Natural killer cell treated with Interleukin-12 subunit alpha and Interleukin-12 subunit beta and Interleukin-15 and Interleukin-18, amount 100 ng/mL, for 72 hours (primary cell): ENCODE results near the gene PLXNA2. TPM values are rescaled to one million over a fixed set of nuclear protein-coding genes. Genes with fewer than 3 reads are reported as not detected.

Experiments
- ATAC-seq, 2 donors: fragments of 150-1000 bp; cut with Tn5 transposase in 1 of 2; sonication (Bioruptor Pico), chemical (Tn5 transposase) in 1 of 2; 2 replicates each; pipeline ENCODE4 v1.10.0; 2021
- DNase-seq: peaks from one replicate; pipeline ENCODE4 v3.0.0; 2022; ENCODE audit warnings: low spot score
- H3K27ac Mint-ChIP-seq, 2 donors: 1 replicate in 1 of 2; 2 replicates in 1 of 2; pipeline ENCODE4 v1.8.0; 2022; ENCODE audit warnings: mixed read lengths in 2 of 2, mild to moderate bottlenecking in 1 of 2, moderate library complexity in 1 of 2
- H3K27me3 Mint-ChIP-seq, 2 donors: 1 replicate in 1 of 2; 2 replicates in 1 of 2; pipeline ENCODE4 v1.8.0; 2022; ENCODE audit warnings: mixed read lengths in 2 of 2
- H3K36me3 Mint-ChIP-seq: one replicate; pipeline ENCODE4 v1.8.0; 2022; ENCODE audit warnings: mixed read lengths
- H3K4me1 Mint-ChIP-seq, 2 donors: 1 replicate in 1 of 2; 2 replicates in 1 of 2; pipeline ENCODE4 v1.8.0; 2022; ENCODE audit warnings: low read depth in 2 of 2, mixed read lengths in 2 of 2, mild to moderate bottlenecking in 1 of 2
- H3K4me3 Mint-ChIP-seq: one replicate; pipeline ENCODE4 v1.8.0; 2022; ENCODE audit warnings: mixed read lengths
- H3K9me3 Mint-ChIP-seq: 2 replicates; pipeline ENCODE4 v1.8.0; 2022; ENCODE audit warnings: mixed read lengths
- total RNA-seq, 2 donors: library from RNA; stranded (reverse); gene quantifications; one replicate each; pipeline ENCODE4 v1.2.3, GENCODE V29; 2022

PLXNA2 gene
- total RNA-seq, 2 donors from 2014 or later, result 1.1 to 1.3 TPM

GRCh38 chr1:208042041-208042615, 202.1 kb downstream of the PLXNA2 start:
- no peaks in the 10 kb centered on the region for H3K36me3 Mint-ChIP-seq
- H3K27ac Mint-ChIP-seq, result no peak overlapping the region
- H3K4me1 Mint-ChIP-seq, result no peaks in the 10 kb centered on the region
- ATAC-seq (no peak), DNase-seq (no peak)
- H3K27me3 Mint-ChIP-seq, result peaks cover 2 to 18% of the 10 kb centered on the region in 2 donors
- H3K4me3 Mint-ChIP-seq, result no peak overlapping the region
- H3K9me3 Mint-ChIP-seq, result no peaks in the 10 kb centered on the region

GRCh38 chr1:208041505-208041904, 202.7 kb downstream of the PLXNA2 start:
- H3K27ac Mint-ChIP-seq, result no peak overlapping the region
- no peak for DNase-seq
- no peak for ATAC-seq
- H3K36me3 Mint-ChIP-seq, result no peaks in the 10 kb centered on the region
- no peaks in the 10 kb centered on the region for H3K4me1 Mint-ChIP-seq
- no peak overlapping the region for H3K4me3 Mint-ChIP-seq
- H3K9me3 Mint-ChIP-seq, result no peaks in the 10 kb centered on the region
- H3K27me3 Mint-ChIP-seq, result peaks cover 2 to 18% of the 10 kb centered on the region in 2 donors

- Mint-ChIP-seq H3K27ac (no peak overlapping the region), H3K27me3 (peaks cover 2 to 18% of the 10 kb centered on the region in 2 donors), H3K9me3 (no peaks in the 10 kb centered on the region), H3K4me3 (no peak overlapping the region), H3K36me3 (no peaks in the 10 kb centered on the region), H3K4me1 (no peaks in the 10 kb centered on the region)
- ATAC-seq, result no peak
- no peak for DNase-seq
Observed at GRCh38 chr1:208040821-208041297, 203.3 kb downstream of the PLXNA2 start.

GRCh38 chr1:208039536-208040332, 204.4 kb downstream of the PLXNA2 start:
- DNase-seq (no peak), ATAC-seq (no peak)
- H3K4me1 Mint-ChIP-seq, result no peaks in the 10 kb centered on the region
- peaks cover 1 to 18% of the 10 kb centered on the region in 2 donors for H3K27me3 Mint-ChIP-seq
- no peaks in the 10 kb centered on the region for H3K36me3 Mint-ChIP-seq
- no peak overlapping the region for H3K4me3 Mint-ChIP-seq
- no peaks in the 10 kb centered on the region for H3K9me3 Mint-ChIP-seq
- no peak overlapping the region for H3K27ac Mint-ChIP-seq

GRCh38 chr1:208038303-208038702, 205.9 kb downstream of the PLXNA2 start:
- DNase-seq, result no peak
- H3K4me3 Mint-ChIP-seq, result no peak overlapping the region

GRCh38 chr1:208036918-208037766, 207.0 kb downstream of the PLXNA2 start:
- DNase-seq (no peak), ATAC-seq (no peak)
- no peak overlapping the region for H3K4me3 Mint-ChIP-seq
- H3K27ac Mint-ChIP-seq, result no peak overlapping the region
- no peaks in the 10 kb centered on the region for H3K27me3 Mint-ChIP-seq
- H3K9me3 Mint-ChIP-seq, result no peaks in the 10 kb centered on the region
- no peaks in the 10 kb centered on the region for H3K4me1 Mint-ChIP-seq
- no peaks in the 10 kb centered on the region for H3K36me3 Mint-ChIP-seq

More at GRCh38 chr1:208038303-208038702, 205.9 kb downstream of the PLXNA2 start:
- Mint-ChIP-seq H3K27me3 (peaks cover 0 to 6% of the 10 kb centered on the region in 2 donors), H3K36me3 (no peaks in the 10 kb centered on the region), H3K4me1 (no peaks in the 10 kb centered on the region), H3K27ac (no peak overlapping the region), H3K9me3 (no peaks in the 10 kb centered on the region)
- ATAC-seq, result no peak

- no peak for DNase-seq
- Mint-ChIP-seq H3K27ac (no peak overlapping the region), H3K4me1 (no peaks in the 10 kb centered on the region), H3K27me3 (no peaks in the 10 kb centered on the region), H3K36me3 (no peaks in the 10 kb centered on the region), H3K9me3 (no peaks in the 10 kb centered on the region), H3K4me3 (no peak overlapping the region)
- no peak for ATAC-seq
Observed at GRCh38 chr1:208036106-208036808, 207.9 kb downstream of the PLXNA2 start.

GRCh38 chr1:208034135-208034534, 210.0 kb downstream of the PLXNA2 start:
- H3K4me3 Mint-ChIP-seq, result no peak overlapping the region
- no peaks in the 10 kb centered on the region for H3K36me3 Mint-ChIP-seq
- no peak overlapping the region for H3K27ac Mint-ChIP-seq
- ATAC-seq (no peak), DNase-seq (no peak)
- no peaks in the 10 kb centered on the region for H3K9me3 Mint-ChIP-seq
- no peaks in the 10 kb centered on the region for H3K4me1 Mint-ChIP-seq
- peaks cover 0 to 7% of the 10 kb centered on the region in 2 donors for H3K27me3 Mint-ChIP-seq

GRCh38 chr1:208033236-208033635, 210.9 kb downstream of the PLXNA2 start:
- ATAC-seq (no peak), DNase-seq (no peak)
- Mint-ChIP-seq H3K27ac (no peak overlapping the region), H3K9me3 (no peaks in the 10 kb centered on the region), H3K4me1 (no peaks in the 10 kb centered on the region), H3K36me3 (no peaks in the 10 kb centered on the region), H3K4me3 (no peak overlapping the region), H3K27me3 (peaks cover 3 to 7% of the 10 kb centered on the region in 2 donors)

GRCh38 chr1:208031932-208032320, 212.3 kb downstream of the PLXNA2 start:
- no peak overlapping the region for H3K4me3 Mint-ChIP-seq
- H3K27me3 Mint-ChIP-seq, result peaks cover 3 to 7% of the 10 kb centered on the region in 2 donors
- H3K4me1 Mint-ChIP-seq, result no peaks in the 10 kb centered on the region
- no peaks in the 10 kb centered on the region for H3K9me3 Mint-ChIP-seq
- no peak overlapping the region for H3K27ac Mint-ChIP-seq
- no peak for DNase-seq
- no peak for ATAC-seq
- no peaks in the 10 kb centered on the region for H3K36me3 Mint-ChIP-seq

GRCh38 chr1:208031316-208031931, 212.8 kb downstream of the PLXNA2 start:
- H3K36me3 Mint-ChIP-seq, result no peaks in the 10 kb centered on the region
- no peaks in the 10 kb centered on the region for H3K9me3 Mint-ChIP-seq
- DNase-seq (no peak), ATAC-seq (no peak)
- no peak overlapping the region for H3K4me3 Mint-ChIP-seq
- H3K27me3 Mint-ChIP-seq, result peaks cover 3 to 7% of the 10 kb centered on the region in 2 donors
- no peaks in the 10 kb centered on the region for H3K4me1 Mint-ChIP-seq
- H3K27ac Mint-ChIP-seq, result no peak overlapping the region

- H3K27ac Mint-ChIP-seq, result no peak overlapping the region
- no peaks in the 10 kb centered on the region for H3K9me3 Mint-ChIP-seq
- peaks cover 3 to 7% of the 10 kb centered on the region in 2 donors for H3K27me3 Mint-ChIP-seq
- no peaks in the 10 kb centered on the region for H3K36me3 Mint-ChIP-seq
- H3K4me1 Mint-ChIP-seq, result no peaks in the 10 kb centered on the region
- H3K4me3 Mint-ChIP-seq, result no peak overlapping the region
- DNase-seq, result no peak
- no peak for ATAC-seq
Observed at GRCh38 chr1:208030288-208031091, 213.7 kb downstream of the PLXNA2 start.
